Inflammatory macrophage (primary cell): ENCODE results near the gene LIPA.
A peak's percentile ranks its signal among the peaks of the same experiment; 100 is the strongest.

ENCODE experiments used
- DNase-seq, 2 donors: peaks; one replicate each; pipeline ENCODE4 v3.0.0-alpha.2; 2020 to 2022

LIPA gene

GRCh38 chr10:89238956-89239644 is 12.5 kb downstream of the LIPA start:
- peak; percentile 61 to 67 for DNase-seq

DNA sequence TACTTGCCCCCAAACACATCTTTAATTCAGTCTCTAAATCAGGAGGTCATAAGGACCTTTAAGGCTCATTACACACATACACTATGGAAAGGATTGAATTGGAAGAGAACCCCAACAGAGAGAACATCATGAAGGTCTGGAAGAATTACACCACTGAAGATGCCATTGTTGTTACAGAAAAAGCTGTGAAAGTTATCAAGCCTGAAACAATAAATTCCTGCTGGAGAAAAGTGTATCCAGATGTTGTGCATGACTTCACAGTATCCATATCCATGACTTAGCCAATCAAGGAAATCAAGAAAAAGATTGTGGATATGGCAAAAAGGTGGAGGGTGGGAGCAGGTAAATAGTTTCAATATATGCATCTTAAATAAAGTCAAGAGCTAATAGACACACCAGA is 13.7 kb downstream of the LIPA start:
- DNase-seq, result no peak

DNA sequence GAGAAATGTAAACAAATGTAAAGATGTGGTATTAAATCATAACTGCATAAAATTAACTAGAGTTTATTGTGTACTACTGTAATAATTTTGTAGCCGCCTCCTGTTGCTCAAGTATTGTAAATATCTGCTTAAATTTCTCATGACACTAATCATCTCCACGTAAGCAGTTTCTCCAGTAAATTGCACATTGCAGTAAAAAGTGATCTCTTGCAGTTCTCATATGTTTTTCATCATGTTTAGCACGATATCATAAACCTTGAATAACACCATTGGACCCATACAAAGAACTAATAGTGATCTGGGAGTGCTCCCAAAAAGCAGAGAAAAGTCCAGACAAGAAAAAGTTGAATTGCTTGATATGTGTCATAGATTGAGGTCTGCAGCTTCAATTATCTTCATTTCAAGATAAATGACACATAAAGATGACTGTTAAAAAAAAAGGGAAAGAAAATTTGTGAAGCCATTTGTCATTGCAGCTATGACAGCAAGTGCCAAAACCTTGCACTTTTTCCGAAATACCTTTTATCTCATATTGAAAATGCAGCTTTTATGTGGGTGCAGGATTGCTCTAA is 15.3 kb downstream of the LIPA start:
- DNase-seq, result no peak

GRCh38 chr10:89235073-89235798 is 16.3 kb downstream of the LIPA start:
- peak; percentile 98 to 100 for DNase-seq

- DNase-seq, result no peak
These were observed 18.5 kb downstream of the LIPA start for GRCh38 chr10:89233033-89233432.

DNA sequence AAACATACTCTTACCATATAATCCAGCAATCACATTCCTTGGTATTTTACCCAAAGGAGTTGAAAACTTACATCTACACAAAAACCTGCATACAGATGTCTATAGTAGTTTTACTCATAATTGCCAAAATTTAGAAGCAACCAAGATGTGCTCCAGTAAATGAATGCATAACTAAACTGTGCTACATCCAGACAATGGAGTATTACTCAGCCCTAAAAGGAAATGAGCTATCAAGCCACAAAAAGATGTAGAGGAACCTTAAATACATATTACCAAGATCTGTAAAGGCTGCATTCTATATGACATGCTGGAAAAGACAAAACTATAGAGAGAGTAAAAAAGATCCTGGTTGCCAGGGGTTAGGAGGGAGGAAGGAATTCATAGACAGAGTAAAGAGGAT is 22.6 kb downstream of the LIPA start:
- no peak for DNase-seq

GRCh38 chr10:89228146-89228545 is 23.4 kb downstream of the LIPA start:
- DNase-seq, result no peak

DNA sequence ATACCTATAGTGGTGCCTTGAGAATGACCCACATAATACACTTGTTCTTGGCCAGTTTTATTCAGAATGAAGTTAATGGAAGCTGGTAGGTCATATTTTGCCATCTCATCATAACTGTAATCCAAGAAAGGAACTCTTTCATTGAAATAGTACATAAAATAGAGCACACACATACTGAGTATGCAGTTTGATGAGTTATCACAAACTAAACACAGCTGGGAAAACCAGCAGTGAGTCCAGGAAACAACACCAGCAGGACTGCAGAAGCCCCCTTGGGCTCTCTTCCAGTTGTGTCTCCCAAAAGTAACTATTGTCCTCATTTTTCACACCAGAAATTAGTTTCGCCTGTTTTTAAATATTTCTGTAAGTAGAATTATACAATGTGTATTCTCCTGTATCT is 24.7 kb downstream of the LIPA start:
- DNase-seq, result no peak

DNA sequence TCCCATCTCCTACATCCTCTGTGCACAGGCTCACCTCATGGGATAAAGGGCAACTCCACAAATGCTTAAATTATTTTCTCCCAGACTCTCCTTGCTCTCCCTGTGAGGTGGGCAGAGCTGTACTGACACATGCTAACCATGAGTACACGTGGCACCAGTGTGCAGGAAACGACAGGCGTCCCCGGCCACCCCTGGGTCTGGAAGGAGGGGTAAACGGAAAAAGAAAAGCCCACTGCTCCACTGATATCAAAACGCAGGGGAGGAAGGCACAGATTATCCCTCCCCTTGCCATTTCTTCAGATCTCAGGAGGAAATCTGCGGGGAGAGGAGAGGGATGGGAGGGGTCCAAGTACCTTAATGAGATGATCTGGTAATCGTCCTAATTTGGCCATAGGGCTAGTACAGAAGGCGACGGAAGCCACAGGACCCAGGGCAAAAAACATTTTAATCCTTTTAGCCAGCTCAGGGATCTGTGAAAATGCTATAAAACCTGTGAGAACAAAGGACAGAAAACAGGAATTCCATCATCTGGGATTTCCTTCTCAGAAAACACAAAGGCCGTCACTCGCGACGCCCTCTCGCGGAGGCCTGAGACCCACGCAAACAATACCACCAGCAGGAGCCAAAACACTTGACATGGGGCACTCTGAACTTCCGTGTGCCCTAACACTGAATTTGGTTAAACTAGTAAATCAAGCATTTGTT is 26.7 kb downstream of the LIPA start:
- peak in 1 of 2 donors; percentile 52 for DNase-seq

GRCh38 chr10:89221919-89222318 is 29.7 kb downstream of the LIPA start:
- DNase-seq, result no peak

DNA sequence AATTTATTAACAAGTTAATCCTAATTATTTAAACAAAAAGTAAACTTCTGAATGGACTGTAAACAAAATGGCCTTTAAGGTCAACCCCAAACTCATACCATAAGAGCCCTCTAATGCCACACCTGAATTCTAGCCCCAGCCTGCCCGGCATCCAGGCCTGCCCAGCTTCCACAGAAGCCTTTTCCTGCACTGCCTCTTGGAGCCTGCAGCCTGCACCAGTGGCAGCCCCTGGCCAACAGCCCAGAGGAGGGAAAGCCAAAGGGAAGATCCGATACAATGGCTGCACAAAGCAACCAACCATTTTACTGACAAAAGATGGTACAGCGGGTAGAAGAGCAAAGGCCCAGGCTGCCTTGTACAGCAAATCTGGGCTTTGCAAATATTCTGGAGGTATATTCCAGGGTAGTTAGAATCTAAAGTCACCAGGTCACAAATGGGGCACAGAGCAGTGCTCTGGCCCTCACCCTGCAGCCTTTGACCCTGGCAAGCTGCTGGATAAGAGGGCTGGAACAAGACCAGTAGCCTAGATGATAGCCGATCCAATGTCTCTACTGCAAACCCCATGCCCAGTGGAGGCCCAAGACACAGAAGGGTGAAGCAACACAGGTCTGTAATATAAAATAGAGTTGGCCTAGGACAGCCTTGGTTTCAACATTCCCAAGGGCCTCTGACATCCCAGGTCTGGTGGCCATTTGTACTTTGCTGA is 31.9 kb downstream of the LIPA start:
- no peak for DNase-seq

DNA sequence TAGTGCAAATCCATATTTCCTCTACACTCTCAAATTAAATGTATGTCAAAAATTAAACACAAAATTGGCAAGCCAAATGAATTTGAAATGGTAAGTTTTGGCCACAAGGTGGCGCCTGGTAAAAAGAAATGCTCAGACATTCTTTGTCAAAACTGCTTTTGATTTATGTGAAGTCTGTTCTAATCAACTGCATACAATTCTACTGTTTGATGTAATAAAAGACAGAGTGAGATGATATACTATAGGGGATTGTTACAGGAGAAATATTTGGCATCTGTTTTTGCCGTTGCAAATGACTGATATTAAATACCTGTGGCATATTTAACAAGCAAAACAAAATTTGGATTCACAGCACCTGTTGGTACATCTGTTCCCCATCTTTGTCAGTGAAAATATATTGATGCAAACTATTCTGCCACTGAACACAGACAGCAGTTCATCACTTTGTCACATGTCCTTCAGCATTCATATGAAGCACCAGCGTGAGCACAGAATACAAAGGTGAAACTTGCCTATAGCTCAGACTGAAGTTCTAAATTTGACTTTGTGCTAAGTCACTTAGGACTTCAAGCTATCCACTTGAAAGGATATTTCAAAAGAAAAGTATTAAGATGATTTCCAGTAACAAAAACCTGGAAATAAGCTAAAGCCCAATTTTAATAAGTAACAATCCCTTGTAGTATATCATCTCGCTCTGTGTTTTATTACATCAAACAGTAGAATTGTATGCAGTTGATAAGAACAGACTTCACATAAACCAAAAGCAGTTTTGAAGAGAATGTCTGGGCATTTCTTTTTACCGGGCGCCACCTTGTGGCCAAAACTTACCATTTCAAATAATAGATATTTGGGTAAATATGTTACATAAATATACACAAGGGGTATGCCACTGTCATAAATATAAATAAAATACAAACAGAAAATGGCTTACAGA is 34.3 kb downstream of the LIPA start:
- DNase-seq, result peak; percentile 66 to 78

GRCh38 chr10:89216056-89216455 is 35.5 kb downstream of the LIPA start:
- no peak for DNase-seq

- DNase-seq, result no peak
These were observed 36.1 kb downstream of the LIPA start for GRCh38 chr10:89215511-89215910.

- no peak for DNase-seq
These were observed 36.9 kb downstream of the LIPA start for GRCh38 chr10:89214566-89215165.

DNA sequence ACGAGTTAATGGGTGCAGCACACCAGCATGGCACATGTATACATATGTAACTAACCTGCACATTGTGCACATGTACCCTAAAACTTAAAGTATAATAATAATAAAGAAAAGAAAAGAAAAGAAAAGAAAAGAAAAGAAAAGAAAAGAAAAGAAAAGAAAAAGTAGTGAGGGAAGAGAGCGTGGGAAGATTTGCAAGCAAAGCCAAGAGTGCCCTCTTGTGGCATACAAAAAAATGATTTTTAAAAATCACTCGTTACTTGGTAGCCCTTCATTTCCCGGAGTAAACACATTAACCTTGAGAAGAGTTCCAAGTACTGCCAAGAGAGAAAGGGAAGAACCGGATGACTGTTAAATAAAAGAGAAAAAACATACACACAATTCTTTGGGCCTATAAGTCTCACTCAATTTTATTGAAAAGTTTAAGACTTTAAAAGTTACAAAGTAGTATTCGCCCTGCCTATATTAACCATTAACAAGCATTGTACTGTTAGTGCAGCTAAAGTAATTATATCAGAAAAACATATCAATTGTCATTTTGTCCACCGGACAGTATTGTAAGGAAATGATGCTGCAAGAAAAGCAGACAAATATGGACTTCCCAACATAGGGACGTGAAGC is 38.3 kb downstream of the LIPA start:
- peak; percentile 60 to 79 for DNase-seq

GRCh38 chr10:89210794-89211425 is 40.7 kb downstream of the LIPA start:
- DNase-seq, result no peak

GRCh38 chr10:89209718-89210117 is 41.9 kb downstream of the LIPA start:
- DNase-seq, result no peak

- peak; percentile 43 to 52 for DNase-seq
These were observed 43.6 kb downstream of the LIPA start for GRCh38 chr10:89207801-89208551.
